Measurements from ENCODE around the gene AP2A1. TPM values are rescaled to one million over a fixed set of nuclear protein-coding genes. Genes with fewer than 3 reads are reported as not detected.

AP2A1 gene
- total RNA-seq, 1 donor from 2014 or later = 96.7 TPM

DNA sequence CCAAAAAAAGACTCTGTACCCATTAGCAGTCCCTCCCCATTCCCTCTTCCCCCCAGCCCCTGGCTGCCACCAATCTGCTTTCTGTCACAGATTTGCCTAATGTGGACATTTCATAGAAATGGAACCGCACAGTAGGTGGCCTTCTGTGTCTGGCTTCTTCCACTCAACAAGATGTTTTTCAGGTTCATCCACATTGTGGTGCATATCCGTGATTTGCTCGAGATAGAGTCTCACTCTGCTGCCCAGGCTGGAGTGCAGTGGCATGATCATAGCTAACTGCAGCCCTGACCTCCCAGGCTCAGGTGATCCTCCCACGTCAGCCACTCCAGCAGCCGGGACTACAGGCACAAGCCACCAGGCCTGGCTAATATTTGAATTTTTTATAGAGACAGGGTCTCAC lies 20.9 kb downstream of the AP2A1 start:
- no peak for DNase-seq (ENCODE audit: low read depth, low spot score)
- Mint-ChIP-seq H3K4me3 (no peak overlapping the region), H3K27ac (ENCODE audit: unreplicated experiment) (no peak overlapping the region), H3K9me3 (no peaks in the 10 kb centered on the region), H3K4me1 (no peaks in the 10 kb centered on the region), H3K27me3 (ENCODE audit: low read depth) (no peaks in the 10 kb centered on the region), H3K36me3 (ENCODE audit: low read depth) (peaks cover 20% of the 10 kb centered on the region)
- TF ChIP-seq, protein P1, sequence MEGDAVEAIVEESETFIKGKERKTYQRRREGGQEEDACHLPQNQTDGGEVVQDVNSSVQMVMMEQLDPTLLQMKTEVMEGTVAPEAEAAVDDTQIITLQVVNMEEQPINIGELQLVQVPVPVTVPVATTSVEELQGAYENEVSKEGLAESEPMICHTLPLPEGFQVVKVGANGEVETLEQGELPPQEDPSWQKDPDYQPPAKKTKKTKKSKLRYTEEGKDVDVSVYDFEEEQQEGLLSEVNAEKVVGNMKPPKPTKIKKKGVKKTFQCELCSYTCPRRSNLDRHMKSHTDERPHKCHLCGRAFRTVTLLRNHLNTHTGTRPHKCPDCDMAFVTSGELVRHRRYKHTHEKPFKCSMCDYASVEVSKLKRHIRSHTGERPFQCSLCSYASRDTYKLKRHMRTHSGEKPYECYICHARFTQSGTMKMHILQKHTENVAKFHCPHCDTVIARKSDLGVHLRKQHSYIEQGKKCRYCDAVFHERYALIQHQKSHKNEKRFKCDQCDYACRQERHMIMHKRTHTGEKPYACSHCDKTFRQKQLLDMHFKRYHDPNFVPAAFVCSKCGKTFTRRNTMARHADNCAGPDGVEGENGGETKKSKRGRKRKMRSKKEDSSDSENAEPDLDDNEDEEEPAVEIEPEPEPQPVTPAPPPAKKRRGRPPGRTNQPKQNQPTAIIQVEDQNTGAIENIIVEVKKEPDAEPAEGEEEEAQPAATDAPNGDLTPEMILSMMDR (conservative IDR thresholded peaks at IDR 0.05) = no peak

DNA sequence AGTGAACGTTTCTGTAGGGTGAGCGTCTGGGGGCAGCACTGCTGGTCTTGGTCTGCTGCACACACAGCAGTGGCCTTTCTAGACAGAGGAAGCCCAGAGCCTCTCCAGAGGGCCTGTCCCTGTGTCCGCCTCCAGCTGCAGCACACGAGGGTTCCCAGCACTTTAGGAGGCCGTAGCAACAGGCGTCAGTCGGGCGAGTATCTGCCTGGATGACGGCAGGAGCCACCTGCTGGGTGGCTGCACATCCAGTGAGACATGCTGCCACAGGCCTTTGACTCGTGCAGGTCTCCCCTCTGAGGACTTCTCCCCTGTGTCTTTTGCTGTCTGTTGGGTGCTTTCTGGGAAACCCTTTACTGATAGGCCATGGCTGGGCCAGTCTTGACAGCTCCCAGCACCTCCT lies 22.1 kb downstream of the AP2A1 start:
- Mint-ChIP-seq H3K27ac (ENCODE audit: unreplicated experiment) (no peak overlapping the region), H3K27me3 (ENCODE audit: low read depth) (no peaks in the 10 kb centered on the region), H3K9me3 (no peaks in the 10 kb centered on the region), H3K4me3 (no peak overlapping the region), H3K4me1 (no peaks in the 10 kb centered on the region), H3K36me3 (ENCODE audit: low read depth) (peaks cover 13% of the 10 kb centered on the region)
- no peak for DNase-seq (ENCODE audit: low read depth, low spot score)
- TF ChIP-seq, protein P1 (conservative IDR thresholded peaks at IDR 0.05) = no peak

- Mint-ChIP-seq H3K4me3 (no peak overlapping the region), H3K27me3 (ENCODE audit: low read depth) (no peaks in the 10 kb centered on the region), H3K36me3 (ENCODE audit: low read depth) (peaks cover 7% of the 10 kb centered on the region), H3K27ac (ENCODE audit: unreplicated experiment) (no peak overlapping the region), H3K4me1 (no peaks in the 10 kb centered on the region), H3K9me3 (no peaks in the 10 kb centered on the region)
- DNase-seq (ENCODE audit: low read depth, low spot score) = no peak
- TF ChIP-seq, protein P1 (conservative IDR thresholded peaks at IDR 0.05) = no peak
Measured at GRCh38 chr19:49790866-49791265, 24.1 kb downstream of the AP2A1 start.

GRCh38 chr19:49791776-49792445 lies 25.1 kb downstream of the AP2A1 start:
- H3K27ac Mint-ChIP-seq (ENCODE audit: unreplicated experiment) = no peak overlapping the region
- no peaks in the 10 kb centered on the region for H3K9me3 Mint-ChIP-seq
- TF ChIP-seq, protein P1 (conservative IDR thresholded peaks at IDR 0.05) = no peak
- H3K27me3 Mint-ChIP-seq (ENCODE audit: low read depth) = no peaks in the 10 kb centered on the region
- no peaks in the 10 kb centered on the region for H3K4me1 Mint-ChIP-seq
- H3K4me3 Mint-ChIP-seq = no peak overlapping the region
- H3K36me3 Mint-ChIP-seq (ENCODE audit: low read depth) = peaks cover 11% of the 10 kb centered on the region
- DNase-seq (ENCODE audit: low read depth, low spot score) = no peak

GRCh38 chr19:49792829-49793560 lies 26.2 kb downstream of the AP2A1 start:
- no peak for DNase-seq (ENCODE audit: low read depth, low spot score)
- TF ChIP-seq, protein P1 (conservative IDR thresholded peaks at IDR 0.05) = no peak
- no peaks in the 10 kb centered on the region for H3K4me1 Mint-ChIP-seq
- H3K4me3 Mint-ChIP-seq = no peak overlapping the region
- H3K36me3 Mint-ChIP-seq (ENCODE audit: low read depth) = peaks cover 11% of the 10 kb centered on the region
- no peaks in the 10 kb centered on the region for H3K9me3 Mint-ChIP-seq
- H3K27me3 Mint-ChIP-seq (ENCODE audit: low read depth) = no peaks in the 10 kb centered on the region
- no peak overlapping the region for H3K27ac Mint-ChIP-seq (ENCODE audit: unreplicated experiment)

All from neural crest cell (in vitro differentiated cells).